IPS DF 19.7 (cell line): Measurements from ENCODE around the gene NBPF9.
"Not testable (repeated sequence)": the region's sequence is repeated elsewhere in the genome, so short reads cannot be mapped to it uniquely, and the experiment has no call there.

Experiments used
- DNase-seq: peaks from one replicate; pipeline ENCODE4 v3.0.0-alpha.2; 2013; ENCODE audit warnings: low read depth, low spot score

Gene NBPF9

DNA sequence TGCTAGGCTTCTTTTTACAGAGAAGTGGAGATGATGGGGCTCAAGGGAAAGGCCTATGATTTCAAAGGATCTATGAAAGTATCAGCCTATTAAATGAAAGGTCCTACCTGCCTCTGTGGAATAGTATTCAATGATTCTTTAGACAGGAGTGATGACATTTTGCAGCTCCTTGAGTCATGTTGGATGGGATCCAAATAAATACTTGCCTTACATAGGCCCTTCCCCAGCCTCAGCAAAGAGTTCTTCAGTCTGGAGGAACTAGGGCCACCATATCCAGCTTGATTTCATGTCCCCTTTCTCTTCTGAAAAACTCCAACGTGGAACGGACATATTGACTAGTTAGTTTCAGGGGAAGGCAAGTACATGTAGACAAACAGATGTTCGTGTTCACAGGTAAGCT, 87.8 kb downstream of the NBPF9 start:
- not testable (repeated sequence) for DNase-seq

DNA sequence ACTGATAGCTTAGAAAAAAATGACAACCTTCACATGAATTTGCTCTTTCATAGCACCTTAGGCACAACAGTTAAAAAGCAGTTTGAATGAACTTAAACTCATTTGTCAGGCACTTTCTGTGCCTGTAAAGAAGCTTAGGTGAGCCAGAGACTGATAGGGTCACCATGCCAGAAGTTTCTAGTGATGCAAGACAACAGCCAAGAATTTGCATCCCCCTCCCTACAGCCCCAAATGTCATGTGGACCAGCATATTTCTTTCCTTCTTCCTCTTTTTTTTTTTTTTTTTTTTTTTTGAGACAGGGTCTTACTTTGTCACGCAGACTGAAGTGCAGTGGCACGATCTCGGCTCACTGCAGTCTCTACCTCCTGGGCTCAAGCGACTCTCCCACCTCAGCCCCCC, 89.8 kb downstream of the NBPF9 start:
- DNase-seq = not testable (repeated sequence)

DNA sequence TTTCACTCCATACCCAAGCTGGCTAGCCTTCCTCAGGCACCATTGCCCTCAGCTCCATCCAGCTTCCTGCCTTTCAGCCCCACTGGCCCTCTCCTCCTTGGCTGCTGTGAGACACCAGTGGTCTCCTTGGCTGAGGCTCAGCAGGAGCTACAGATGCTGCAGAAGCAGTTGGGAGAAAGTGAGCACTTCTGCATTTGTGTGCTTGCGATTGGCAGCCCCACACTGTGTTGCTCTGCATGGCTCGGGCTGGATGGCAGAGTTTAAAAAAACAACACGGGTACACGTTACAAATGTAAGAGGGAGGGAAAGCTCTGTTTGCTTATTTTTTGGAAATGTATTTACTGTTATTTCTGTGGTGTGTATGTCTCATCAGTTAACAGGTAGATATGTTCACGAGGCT, 90.8 kb downstream of the NBPF9 start:
- not testable (repeated sequence) for DNase-seq

DNA sequence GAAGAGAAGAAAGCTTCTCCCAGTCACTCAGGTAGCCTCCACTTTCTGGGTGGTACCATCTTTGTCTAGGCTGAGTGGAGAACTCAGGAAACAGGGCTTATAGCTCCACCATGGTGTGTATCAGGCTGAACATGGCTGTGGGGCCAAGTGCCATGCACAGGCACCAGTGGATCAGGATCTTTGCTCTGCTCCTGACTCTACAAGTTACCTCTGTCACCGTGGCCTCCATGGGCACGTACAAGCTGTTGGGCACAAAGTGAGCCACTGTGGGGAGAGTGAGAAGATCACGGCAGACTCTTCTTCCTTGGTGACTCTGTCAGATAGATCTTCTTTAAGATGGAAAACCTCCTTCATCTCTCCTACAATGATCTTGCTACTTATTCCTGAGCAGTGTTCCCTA, 93.6 kb downstream of the NBPF9 start:
- DNase-seq = not testable (repeated sequence)

DNA sequence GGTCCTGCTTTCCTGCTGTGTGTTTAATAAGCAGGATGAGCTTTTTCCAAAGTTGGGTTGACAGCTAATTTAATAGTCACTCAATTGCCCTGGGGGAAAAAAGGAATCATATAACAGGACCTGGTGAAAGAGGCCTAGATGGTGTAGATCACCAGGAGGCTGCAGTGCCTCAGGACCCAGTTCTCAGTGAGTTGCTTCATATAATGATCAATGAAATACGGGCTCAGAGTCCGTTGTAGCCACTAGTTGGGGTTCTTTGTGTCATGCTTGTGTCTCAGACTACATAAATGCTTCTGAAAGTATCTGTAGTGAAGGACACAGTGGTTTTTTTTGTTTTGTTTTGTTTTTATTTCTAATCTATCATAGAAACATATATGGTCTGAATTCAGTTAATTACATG, 94.6 kb downstream of the NBPF9 start:
- DNase-seq = not testable (repeated sequence)

DNA sequence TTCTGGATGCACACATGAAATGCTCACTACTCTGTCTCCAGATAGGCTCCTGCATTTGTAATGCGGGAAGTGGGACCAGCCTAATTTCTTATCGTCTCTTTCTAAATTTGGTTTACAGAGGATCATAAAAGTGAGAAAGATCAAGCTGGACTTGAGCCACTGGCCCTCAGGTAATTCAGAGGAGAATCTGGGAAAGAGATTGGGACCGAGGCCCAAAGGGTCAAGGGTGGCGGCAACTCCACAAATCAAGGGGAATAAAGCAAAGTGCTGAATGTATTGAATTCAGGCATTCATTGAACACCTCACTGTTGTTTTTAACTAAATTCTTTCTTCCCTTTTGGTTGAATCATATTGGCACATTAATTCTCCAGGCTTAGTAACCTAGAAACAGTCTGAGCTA, 95.0 kb downstream of the NBPF9 start:
- DNase-seq = not testable (repeated sequence)
